Erythroblast (primary cell): ENCODE results near the gene QRFPR.

Experiments used
- GATA1 ChIP-seq: IDR thresholded peaks from 2 replicates; pipeline ENCODE4 v1.6.1; 2011; ENCODE audit warnings: low read depth, mild to moderate bottlenecking, control low read depth, low read length, moderate library complexity
- POLR2A ChIP-seq: IDR thresholded peaks from 2 replicates; pipeline ENCODE4 v1.6.1; 2011; ENCODE audit warnings: mild to moderate bottlenecking, low read length

DNA sequence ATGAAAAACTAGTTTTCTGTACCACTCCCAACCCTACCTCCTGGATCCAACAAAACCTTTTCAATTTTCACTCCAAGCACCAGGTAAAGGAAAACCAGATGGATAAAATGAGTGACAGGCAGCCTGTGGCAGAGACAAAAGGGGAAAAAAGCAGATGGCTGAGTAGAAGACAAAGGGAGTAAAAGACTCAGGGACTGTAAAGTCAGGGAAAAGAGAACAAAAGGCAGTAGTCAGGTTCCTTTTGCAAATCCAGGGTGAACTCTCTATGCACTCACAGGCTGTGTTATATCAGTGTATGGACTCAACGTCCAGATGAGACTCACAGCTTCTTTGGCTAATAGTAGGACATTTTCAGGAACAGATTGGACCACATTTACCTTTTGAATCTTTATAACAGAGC, 54.2 kb downstream of the QRFPR start:
- TF ChIP-seq POLR2A = no peak
- TF ChIP-seq GATA1 = no peak
